ENCODE data around the gene BLZF1.
"Not testable (repeated sequence)": the region's sequence is repeated elsewhere in the genome, so short reads cannot be mapped to it uniquely, and the experiment has no call there.

BLZF1 gene

DNA sequence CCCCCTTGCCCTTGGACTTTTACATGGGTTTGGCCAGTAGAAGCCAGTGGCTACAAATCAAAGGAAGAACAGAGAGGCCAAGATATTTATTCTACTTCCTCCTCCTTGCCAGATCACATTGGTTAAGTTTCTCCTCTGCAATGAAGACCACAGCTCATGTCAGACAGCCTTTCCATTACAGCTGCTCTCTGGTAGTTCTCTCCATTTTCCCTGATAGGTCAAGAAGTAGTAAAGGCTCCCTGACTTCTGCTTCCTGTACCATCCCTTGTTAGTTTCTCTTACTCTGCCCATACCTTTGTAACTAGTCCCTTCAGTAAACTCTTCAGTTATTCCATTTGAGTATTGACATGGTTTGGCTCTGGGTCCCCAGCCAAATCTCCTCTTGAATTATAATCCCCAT lies 28.2 kb upstream of the BLZF1 start:
- peaks cover 20% of the 10 kb centered on the region for H3K4me1 ChIP-seq (ENCODE audit: insufficient read depth, low read length, poor library complexity, severe bottlenecking)
- no peaks in the 10 kb centered on the region for H4K20me1 ChIP-seq (ENCODE audit: insufficient read depth, low read length, poor library complexity, severe bottlenecking)
- no peaks in the 10 kb centered on the region for H3K27me3 ChIP-seq (ENCODE audit: insufficient read depth, low read length, poor library complexity, severe bottlenecking)
- H3K4me2 ChIP-seq (ENCODE audit: low read depth, low read length, poor library complexity, severe bottlenecking), result no peak overlapping the region
- H3K79me2 ChIP-seq (ENCODE audit: insufficient read depth, low read length), result no peaks in the 10 kb centered on the region
- H3K36me3 ChIP-seq (ENCODE audit: insufficient read depth, low read length), result no peaks in the 10 kb centered on the region
- no peak overlapping the region for H3K4me3 ChIP-seq (ENCODE audit: low read length, poor library complexity, severe bottlenecking)
- no peaks in the 10 kb centered on the region for H3K9me2 ChIP-seq (replicated peaks; ENCODE audit: low read depth, low read length)
- no peaks in the 10 kb centered on the region; the same call in 1 of the 2 replicates for H3F3A ChIP-seq (ENCODE audit: low read depth)
- no peak overlapping the region for H2AFZ ChIP-seq (ENCODE audit: low read length)
- no peaks in the 10 kb centered on the region; the same call in 1 of the 2 replicates for H3K9me3 ChIP-seq (ENCODE audit: insufficient read depth, low read depth, low read length)
- TF ChIP-seq EZH2phosphoT487 (IDR thresholded peaks at IDR 0.05; ENCODE audit: borderline replicate concordance), result no peak
- TF ChIP-seq, protein P1, sequence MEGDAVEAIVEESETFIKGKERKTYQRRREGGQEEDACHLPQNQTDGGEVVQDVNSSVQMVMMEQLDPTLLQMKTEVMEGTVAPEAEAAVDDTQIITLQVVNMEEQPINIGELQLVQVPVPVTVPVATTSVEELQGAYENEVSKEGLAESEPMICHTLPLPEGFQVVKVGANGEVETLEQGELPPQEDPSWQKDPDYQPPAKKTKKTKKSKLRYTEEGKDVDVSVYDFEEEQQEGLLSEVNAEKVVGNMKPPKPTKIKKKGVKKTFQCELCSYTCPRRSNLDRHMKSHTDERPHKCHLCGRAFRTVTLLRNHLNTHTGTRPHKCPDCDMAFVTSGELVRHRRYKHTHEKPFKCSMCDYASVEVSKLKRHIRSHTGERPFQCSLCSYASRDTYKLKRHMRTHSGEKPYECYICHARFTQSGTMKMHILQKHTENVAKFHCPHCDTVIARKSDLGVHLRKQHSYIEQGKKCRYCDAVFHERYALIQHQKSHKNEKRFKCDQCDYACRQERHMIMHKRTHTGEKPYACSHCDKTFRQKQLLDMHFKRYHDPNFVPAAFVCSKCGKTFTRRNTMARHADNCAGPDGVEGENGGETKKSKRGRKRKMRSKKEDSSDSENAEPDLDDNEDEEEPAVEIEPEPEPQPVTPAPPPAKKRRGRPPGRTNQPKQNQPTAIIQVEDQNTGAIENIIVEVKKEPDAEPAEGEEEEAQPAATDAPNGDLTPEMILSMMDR (conservative IDR thresholded peaks at IDR 0.05; ENCODE audit: low read length), result no peak
- no peak overlapping the region for H3K9ac ChIP-seq (ENCODE audit: low read depth, low read length, poor library complexity, severe bottlenecking)

- Histone ChIP-seq H3K4me1 (ENCODE audit: insufficient read depth, low read length, poor library complexity, severe bottlenecking) (peaks cover 20% of the 10 kb centered on the region), H3F3A (ENCODE audit: low read depth) (no peaks in the 10 kb centered on the region; the same call in 1 of the 2 replicates), H2AFZ (ENCODE audit: low read length) (no peak overlapping the region), H4K20me1 (ENCODE audit: insufficient read depth, low read length, poor library complexity, severe bottlenecking) (no peaks in the 10 kb centered on the region), H3K4me3 (ENCODE audit: low read length, poor library complexity, severe bottlenecking) (no peak overlapping the region), H3K9me2 (replicated peaks; ENCODE audit: low read depth, low read length) (no peaks in the 10 kb centered on the region), H3K9me3 (ENCODE audit: insufficient read depth, low read depth, low read length) (no peaks in the 10 kb centered on the region; the same call in 1 of the 2 replicates), H3K4me2 (ENCODE audit: low read depth, low read length, poor library complexity, severe bottlenecking) (no peak overlapping the region), H3K36me3 (ENCODE audit: insufficient read depth, low read length) (no peaks in the 10 kb centered on the region), H3K9ac (ENCODE audit: low read depth, low read length, poor library complexity, severe bottlenecking) (no peak overlapping the region), H3K27me3 (ENCODE audit: insufficient read depth, low read length, poor library complexity, severe bottlenecking) (no peaks in the 10 kb centered on the region), H3K79me2 (ENCODE audit: insufficient read depth, low read length) (no peaks in the 10 kb centered on the region)
- TF ChIP-seq, protein P1 (conservative IDR thresholded peaks at IDR 0.05; ENCODE audit: low read length), result no peak
- TF ChIP-seq EZH2phosphoT487 (IDR thresholded peaks at IDR 0.05; ENCODE audit: borderline replicate concordance), result no peak
Measured at GRCh38 chr1:169340882-169341281, 27.1 kb upstream of the BLZF1 start.

DNA sequence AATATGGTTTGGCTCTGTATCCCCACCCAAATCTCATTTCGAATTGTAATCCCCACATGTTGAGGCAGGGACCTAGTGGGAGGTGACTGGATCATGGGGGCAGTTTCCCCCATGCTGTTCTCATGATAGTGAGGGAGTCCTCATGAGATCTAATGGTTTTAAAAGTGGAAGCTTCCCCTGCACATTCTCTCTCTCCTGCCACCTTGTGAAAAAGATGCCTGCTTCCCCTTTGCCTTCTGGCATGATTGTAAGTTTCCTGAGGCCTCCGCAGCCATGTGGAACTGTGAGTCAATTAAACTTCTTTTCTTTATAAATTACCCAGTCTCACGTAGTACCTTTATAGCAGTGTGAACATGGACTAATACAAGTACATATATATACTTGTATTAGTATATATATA lies 25.9 kb upstream of the BLZF1 start:
- not testable (repeated sequence) for H3K36me3 ChIP-seq (ENCODE audit: insufficient read depth, low read length); H3K9me2 ChIP-seq (replicated peaks; ENCODE audit: low read depth, low read length); H3K9ac ChIP-seq (ENCODE audit: low read depth, low read length, poor library complexity, severe bottlenecking); H3F3A ChIP-seq (ENCODE audit: low read depth); H3K9me3 ChIP-seq (ENCODE audit: insufficient read depth, low read depth, low read length); H2AFZ ChIP-seq (ENCODE audit: low read length); H3K4me2 ChIP-seq (ENCODE audit: low read depth, low read length, poor library complexity, severe bottlenecking); H4K20me1 ChIP-seq (ENCODE audit: insufficient read depth, low read length, poor library complexity, severe bottlenecking); H3K27me3 ChIP-seq (ENCODE audit: insufficient read depth, low read length, poor library complexity, severe bottlenecking); H3K4me3 ChIP-seq (ENCODE audit: low read length, poor library complexity, severe bottlenecking); H3K79me2 ChIP-seq (ENCODE audit: insufficient read depth, low read length)
- peaks cover 20% of the 10 kb centered on the region for H3K4me1 ChIP-seq (ENCODE audit: insufficient read depth, low read length, poor library complexity, severe bottlenecking)

DNA sequence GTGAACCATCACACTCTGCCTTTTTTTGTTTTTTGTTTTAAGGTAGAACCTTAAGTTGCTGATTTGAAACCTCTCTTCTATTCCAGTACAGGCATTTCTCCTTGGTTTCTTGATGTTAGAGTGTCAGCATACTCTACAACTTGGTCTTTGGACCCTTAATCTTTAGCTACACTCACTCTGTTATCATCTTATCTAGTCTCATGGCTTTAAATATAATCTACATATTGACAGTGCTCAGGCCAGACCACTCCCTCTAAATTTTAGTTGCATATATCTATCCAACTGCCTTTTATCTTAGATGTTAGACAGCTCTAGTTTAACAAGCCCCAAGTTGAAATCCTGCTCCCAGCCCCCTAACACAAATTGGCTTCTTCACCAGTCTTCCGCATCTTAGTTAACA lies 22.5 kb upstream of the BLZF1 start:
- Histone ChIP-seq H3F3A (ENCODE audit: low read depth) (no peaks in the 10 kb centered on the region), H2AFZ (ENCODE audit: low read length) (no peak overlapping the region), H3K4me2 (ENCODE audit: low read depth, low read length, poor library complexity, severe bottlenecking) (no peak overlapping the region), H3K36me3 (ENCODE audit: insufficient read depth, low read length) (no peaks in the 10 kb centered on the region), H3K27me3 (ENCODE audit: insufficient read depth, low read length, poor library complexity, severe bottlenecking) (no peaks in the 10 kb centered on the region), H3K9ac (ENCODE audit: low read depth, low read length, poor library complexity, severe bottlenecking) (no peak overlapping the region), H3K4me3 (ENCODE audit: low read length, poor library complexity, severe bottlenecking) (no peak overlapping the region), H3K9me3 (ENCODE audit: insufficient read depth, low read depth, low read length) (no peaks in the 10 kb centered on the region; the same call in 1 of the 2 replicates), H3K4me1 (ENCODE audit: insufficient read depth, low read length, poor library complexity, severe bottlenecking) (no peaks in the 10 kb centered on the region), H3K79me2 (ENCODE audit: insufficient read depth, low read length) (no peaks in the 10 kb centered on the region), H3K9me2 (replicated peaks; ENCODE audit: low read depth, low read length) (no peaks in the 10 kb centered on the region), H4K20me1 (ENCODE audit: insufficient read depth, low read length, poor library complexity, severe bottlenecking) (no peaks in the 10 kb centered on the region)
- TF ChIP-seq, protein P1 (conservative IDR thresholded peaks at IDR 0.05; ENCODE audit: low read length), result no peak
- TF ChIP-seq EZH2phosphoT487 (IDR thresholded peaks at IDR 0.05; ENCODE audit: borderline replicate concordance), result no peak
